Measurements from ENCODE around the gene PDE11A.

The PDE11A gene

DNA sequence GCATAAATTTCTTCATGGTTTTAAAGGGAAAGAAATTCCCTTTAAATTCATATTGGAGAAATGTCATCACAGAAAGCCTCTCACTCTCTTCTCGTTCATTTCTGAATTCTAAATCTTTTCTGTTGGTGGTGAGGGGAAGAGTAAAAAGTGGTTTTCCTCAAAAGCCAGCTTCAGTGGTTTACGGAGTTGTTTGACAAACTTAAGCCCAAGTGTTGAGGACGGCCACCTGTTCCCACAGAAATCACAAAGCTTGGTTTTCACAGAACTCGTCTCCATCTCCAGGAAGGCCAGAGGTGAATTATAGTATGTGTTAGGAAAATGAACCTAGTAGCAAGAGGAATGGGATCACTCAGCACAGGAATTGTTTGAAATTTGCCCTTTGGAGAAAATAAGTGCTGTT is 316.2 kb downstream of the PDE11A start:
- DNase-seq: no peak

DNA sequence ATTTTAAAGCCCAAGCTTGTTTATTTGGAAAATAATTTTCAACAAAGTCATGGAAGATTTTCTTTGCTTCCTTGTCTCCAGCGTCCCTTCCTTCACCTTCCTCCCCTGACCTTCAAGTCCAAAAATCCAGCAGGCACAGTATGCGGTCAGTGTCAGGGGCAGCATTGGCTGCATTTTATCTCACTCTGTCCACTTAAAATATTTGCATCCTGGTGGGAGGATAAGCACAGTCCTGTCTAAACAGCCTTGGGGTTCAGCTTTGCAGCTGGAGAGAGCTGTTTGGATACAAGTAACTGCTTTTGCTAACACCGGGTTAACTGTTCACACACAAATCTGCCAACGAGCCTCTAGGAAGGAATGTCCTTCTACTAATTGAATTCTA is 318.1 kb downstream of the PDE11A start:
- no peak for DNase-seq

DNA sequence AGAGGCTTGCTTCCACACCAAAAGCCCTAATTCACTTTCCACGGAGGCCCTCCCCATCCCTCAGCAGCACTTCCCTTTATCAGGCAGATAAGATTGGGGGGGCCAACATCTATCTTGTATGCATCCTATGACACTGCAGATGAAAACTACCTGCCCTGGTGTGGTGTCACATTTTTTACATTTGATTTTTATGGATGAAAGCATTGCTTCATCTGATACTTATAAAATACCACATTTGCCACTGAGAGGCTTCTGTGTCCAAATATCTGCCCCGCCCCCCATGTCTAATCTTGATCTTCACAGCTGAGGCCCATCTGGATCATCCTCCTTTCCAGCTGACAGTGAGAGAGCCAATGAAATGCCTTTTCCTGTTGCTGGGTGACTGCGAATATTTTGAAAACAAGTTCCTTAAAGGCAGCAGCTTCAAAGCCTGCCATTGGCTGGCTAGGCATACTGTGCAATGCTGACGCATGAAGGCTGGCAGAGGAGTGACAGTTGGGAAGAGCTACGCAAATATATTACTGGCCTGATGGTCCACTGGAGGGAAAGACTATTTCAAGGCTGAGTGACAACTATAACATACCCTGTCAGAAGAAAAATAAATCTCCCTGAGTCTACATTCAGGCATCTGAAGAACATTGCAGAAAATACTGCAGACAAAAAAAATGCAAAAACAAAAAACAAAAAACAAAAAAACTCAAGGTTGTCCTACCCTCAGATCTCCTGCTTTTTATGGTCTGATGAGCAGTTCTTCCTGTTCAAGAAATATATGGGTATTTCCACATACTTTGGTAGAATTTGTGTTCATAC is 318.7 kb downstream of the PDE11A start:
- no peak for DNase-seq

DNA sequence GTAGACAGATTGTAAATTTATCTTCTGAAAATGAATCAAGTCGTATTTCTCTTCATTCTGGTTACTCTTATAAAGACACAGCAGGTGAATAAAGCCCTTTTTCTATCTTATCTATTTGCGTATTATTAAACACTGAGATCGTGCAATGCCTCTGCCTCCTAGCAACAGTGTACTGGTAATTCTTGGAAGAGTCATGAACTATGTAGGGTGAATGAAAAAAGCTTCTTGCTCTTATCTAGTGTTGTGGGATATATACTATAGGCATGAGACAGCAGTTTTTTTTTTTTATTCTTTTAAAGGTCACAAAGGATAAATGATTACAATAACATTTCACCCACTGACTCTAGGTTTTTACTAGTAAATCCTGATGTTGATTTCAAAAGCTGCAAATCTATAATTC is 324.2 kb downstream of the PDE11A start:
- no peak for DNase-seq

DNA sequence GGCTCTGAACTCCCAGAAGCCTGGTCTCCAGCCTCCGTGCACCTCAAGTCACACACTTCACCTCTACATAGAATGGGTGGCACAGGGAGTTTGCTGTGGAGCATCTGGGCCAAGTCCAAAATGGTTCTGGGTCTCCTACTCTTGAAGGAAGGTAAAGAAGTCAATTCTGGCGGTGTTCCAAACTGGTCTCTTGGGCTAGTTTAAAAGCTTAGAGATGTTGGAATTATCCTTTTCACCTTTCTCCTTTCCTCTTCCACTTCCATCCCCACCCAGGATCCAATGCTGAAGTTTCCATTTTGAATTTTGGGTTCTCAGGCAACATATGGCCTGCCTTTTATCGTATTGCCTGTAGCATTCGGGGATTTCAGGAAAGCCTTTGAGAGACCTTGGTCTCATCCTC is 325.2 kb downstream of the PDE11A start:
- no peak for DNase-seq

DNA sequence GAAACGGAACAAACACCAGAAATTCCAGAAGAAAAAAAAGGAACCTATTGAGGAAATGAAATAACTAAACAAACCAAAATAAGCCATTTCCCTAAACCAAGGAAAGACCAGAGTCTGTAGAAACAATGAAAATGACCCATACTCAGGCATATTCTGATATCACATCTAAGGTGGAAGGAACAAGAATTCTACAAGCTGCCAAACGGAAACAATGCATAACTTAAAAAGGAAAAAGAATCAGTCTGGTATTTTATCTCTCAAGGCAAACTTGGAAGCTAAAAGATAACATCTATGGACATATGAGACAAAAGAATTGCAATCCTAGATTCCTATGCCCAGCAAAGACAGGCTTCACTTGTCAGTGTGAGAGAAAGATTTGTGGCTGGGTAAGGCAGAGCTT is 326.2 kb downstream of the PDE11A start:
- DNase-seq: no peak

DNA sequence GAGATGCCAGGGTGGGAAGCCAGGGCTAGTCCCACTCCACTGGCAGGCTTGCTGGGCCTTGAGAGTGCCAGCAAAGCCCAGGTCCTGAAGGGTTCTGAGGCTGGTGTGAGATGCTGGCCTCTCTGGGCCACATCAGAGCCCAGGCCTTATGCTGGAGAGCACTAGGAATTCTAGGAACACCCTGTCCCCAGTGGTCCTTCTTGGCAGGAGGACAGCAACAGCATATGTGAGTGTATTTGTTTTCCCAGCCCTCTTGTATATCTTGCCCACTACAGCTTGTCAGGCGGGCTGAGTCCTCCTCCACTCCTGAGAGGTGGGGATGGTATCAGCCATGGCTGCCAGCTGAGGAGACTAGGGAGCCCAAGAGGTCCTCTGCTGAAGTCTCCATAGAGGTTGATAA is 327.0 kb downstream of the PDE11A start:
- DNase-seq: no peak

DNA sequence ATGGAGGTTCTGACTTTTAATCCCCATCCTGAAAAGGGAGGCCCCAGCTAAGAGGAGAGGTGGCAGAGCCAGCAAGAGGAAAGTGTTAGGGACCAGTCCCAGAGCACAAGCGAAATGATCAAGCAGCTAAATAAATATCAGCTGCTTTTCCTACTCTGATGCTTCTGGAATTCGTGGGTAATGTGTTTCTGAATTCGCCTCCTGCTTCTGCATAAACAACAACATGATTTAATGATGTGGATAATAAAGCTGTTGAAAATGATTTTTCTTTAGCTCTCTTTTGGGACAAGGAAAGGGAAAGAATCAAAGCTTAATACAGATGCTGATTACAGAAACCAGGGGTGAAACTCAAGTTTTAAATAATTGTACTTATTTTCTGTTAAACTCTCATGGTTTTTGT is 329.7 kb downstream of the PDE11A start:
- DNase-seq: no peak

DNA sequence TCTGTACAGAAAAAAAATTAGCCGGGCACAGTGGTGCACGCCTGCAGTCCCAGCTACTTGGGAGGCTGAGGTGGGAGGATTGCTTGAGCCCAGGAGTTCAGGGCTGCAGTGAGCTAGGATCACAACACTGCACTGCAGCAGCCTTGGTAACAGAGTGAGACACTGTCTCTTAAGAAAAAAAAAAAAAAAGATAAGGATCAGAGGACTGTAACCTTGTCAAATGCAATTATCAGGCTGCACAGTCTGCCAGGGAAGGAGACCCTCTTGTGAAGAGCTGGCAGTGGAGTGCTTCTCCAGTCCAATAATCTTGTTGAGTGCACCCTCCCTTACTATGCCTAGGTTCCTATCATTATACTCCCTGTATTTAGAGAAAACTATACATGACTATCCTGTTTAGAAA is 330.7 kb downstream of the PDE11A start:
- no peak for DNase-seq

DNA sequence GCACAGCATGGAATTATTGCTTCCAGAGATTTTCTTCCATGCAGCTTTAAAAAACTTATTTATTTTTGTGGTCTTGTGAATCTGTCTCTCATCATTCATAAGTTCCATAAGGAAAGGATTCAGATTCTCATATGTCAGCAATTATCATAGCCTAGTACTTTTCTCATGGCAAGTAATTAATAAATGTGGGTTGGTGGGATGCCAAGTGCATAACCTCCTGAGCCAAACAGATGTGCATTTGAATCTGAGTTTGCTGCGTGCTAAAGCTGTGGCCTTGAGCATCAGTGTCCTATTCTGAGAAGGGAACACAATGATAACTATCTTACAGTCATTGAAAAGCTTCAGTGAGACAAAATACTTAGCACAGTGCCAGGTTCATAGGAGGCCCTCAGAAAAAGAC is 331.9 kb downstream of the PDE11A start:
- DNase-seq: no peak

DNA sequence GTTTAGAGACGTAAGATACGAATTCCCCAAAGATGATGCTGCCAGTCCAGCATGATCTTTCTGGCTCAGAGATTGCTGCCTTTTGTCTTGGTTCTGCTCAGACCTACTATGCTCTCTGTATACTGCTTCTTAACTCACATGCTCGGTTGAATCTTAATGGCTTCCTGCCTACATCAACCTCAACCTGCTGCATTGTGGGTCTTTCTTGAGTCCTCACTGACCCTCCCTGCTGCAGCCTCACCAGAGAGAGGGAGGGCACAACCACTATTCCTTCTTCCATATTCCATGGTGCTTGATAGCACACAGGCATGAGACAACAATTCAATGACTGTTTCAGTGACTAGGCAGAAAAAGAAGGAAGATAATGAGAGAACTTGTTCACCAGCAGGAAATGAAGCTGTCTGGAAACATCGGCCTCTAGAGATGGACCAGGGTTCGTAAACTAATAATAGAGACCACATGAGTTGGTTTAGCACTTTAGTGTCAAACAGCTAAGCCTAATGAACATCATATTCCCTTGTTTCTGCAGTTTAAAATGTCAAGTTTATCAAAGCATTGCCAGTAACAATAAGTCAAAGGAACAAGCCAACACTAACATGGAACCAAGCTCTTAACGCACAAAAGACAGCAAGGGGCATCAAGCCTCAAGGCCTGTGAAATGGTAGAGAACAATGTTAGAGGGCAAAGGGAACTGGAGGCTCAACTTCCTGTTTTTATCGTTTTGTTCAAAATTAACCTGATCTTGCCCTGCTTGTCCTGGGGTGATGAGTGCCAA is 333.9 kb downstream of the PDE11A start:
- DNase-seq: no peak

DNA sequence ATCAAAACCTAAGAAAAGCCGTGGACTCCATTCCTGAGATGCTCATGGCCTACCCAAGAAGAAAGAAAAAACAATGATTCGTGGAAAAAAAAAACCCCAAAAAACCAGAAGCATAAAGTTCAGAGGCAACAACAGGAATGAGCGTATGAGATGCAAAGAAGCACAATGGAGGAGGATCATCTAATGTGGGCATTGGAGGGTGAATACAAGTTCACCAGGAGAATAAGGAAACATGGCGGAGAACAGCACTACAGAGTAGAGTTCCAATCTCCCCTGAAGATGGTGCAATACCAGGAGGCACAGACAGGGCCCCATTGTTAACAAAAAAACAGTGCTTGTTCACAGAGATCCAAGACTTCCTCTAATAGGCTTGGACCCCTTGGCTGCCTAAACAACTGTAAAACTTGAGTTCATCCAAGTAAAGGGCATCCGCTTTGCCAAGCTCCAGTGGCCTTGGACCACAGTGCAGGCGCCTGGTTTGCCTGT is 337.2 kb downstream of the PDE11A start:
- DNase-seq: no peak

DNA sequence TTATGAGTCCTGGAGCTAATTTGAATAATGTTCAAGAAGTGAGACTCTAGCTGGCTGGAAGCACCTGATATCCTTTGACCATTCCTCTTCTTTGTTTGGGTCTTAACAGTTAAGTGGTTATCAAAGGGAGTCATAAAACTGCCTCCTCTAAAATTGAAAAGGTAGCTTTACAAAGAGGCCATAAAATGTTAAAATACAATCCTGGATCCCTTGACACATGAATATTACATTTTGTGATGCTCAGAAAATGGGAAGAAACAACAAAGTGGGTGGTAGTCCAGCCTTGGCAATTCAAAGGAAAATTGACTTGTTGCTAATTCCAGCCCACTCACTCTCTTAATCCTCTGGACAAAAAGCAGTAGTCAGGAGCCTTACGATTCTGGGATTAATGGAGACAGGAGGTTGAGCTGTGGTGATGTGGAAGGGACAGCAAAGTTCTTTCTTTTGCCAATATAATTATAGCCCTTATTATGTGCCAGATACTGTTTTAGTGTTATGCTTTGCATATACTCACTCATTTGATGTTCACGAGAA is 339.2 kb downstream of the PDE11A start:
- no peak for DNase-seq

DNA sequence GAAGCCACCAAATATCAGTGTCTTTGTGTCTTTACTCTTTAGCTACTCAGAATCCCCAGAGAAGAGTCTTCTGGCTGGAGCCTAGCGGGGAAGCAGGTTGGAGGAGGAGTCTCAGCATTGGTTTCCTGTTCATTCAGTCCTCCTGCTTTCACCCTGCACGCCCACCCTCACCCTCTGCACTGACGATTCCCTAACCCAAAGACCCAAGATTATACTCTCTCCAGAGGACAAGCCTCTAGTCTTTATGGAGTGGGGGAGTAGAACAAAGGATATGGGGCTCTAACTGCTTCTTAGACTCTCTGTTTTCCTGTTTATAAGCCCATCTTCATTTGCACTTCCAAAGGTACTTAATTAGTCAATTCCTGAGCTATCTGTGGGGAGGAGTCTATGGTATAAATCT is 341.2 kb downstream of the PDE11A start:
- DNase-seq: no peak

DNA sequence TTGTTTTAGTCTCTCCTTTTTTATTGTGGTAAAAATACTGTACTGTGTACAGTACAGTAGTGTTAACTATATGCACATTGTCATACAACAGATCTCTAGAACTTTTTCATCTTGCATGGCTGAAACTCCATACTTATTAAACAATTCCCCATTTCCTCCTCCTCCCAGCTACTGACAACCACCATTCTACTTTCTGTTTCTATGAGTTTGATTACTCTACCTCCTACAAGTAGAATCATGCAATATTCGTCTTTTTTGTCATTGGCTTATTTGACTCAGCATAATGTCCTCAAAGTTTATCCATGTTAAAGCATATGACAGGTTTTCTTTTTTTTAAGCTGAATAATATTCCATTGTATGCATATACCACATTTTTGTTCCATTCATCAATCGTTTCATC is 341.8 kb downstream of the PDE11A start:
- DNase-seq: no peak

DNA sequence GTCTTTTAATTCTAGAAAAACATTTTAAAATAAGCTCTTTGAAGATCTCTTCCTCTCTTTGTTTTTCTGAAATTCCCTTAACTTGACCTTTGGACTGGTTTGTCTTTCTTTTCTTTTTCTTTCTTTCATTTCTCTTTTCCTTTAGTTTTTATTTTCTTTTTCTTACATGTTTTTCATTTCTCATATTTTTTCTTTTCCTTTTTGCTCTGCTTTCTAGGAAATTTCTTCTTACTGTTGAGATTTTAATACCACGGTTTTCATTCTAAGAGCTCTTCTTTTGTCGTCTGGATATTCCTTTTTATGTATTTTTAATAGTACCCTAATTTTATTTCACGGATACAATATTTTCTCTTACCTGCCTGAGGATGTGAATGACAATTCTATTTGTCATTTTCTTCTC is 342.2 kb downstream of the PDE11A start:
- no peak for DNase-seq

DNA sequence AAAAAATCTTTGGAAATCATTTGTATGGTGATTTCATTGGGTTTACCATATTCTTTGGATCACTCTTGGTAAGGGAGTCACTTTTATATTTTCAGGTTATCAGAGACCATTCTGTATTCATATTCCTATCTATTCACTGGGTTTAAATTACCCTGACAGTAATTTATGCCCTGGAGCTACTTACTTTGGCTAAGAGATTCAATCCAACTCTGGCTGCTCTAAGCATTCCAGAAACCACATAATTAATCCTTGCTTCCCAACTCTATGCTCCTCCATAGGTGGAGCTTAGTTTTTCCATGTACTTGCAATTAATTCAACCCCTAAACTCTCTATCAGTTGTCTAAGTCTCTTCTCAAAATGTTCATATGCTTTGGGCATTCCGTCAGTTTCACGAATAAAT is 343.7 kb downstream of the PDE11A start:
- no peak for DNase-seq

DNA sequence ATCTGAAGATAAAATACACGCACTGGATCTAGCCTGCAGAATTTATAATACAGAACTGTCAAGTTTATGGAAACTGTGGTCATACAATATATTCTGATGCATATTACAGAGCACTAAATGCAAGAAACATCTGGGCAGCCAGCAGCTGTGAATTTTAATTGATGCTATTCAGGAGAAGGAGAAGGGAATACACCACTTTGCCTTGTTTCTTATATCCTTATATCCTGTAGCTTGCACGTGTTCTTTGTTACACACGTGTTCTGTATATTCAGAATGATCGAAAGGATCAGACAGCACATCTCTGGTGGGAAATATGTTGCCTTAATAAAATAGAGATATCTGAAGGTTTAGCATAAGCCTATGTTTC is 344.2 kb downstream of the PDE11A start:
- DNase-seq: no peak

DNA sequence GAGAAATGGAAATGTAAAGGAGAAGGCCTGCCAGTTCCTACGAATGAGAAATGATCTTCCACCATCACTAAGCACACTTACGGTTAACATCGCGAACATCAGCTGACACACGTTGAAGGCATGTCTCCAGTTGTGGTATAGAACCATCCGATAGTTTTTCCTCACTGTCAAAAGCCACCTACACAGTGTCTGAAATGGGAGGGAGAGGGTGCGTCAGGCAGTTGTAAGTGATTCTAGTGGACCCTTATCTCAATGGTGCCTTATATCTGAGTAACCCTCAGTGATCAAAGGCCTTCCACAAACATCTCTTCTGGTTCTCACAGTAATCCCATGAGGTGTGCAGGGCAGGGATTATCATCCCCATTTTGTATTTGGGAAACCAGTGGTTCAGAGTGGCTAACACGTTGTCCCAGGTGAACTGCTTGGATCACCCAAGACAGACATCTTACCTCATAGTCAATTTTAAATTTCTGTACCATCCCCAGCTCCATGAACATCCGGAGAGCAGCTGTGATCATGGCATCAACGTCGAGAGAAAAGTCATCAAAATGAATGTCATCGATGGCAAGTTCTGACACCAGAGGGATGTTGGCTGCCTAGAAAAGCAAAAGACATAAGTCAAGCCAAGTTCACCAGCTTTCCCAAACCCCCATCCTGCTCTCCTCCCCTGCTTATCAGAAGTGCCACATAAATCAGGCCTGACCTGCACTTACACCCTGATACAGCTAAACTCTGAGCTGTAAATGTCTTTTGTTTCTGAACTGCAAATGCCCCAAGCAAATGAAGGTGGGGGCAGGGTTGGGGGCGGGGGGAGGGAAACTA is 344.8 kb downstream of the PDE11A start:
- DNase-seq: no peak

DNA sequence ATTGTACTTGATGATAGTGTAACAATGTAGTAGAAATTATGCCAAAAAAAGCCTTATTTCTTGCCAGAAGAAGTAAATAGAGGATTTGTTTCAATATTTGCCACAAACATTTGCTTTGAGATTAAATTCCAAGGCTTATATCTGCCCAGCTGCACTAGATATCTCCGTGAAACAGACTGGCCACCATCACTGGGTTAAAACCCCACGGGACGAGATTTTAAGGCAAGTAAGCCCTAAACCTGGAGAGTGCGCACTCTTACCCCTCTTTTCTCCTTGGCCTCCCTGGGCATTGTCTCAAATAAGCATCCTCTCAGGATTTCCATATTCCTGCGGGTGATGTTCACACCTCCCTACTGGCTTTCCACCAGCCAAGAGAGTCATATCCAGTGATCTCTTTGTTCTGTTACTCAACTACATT is 345.6 kb downstream of the PDE11A start:
- no peak for DNase-seq

DNA sequence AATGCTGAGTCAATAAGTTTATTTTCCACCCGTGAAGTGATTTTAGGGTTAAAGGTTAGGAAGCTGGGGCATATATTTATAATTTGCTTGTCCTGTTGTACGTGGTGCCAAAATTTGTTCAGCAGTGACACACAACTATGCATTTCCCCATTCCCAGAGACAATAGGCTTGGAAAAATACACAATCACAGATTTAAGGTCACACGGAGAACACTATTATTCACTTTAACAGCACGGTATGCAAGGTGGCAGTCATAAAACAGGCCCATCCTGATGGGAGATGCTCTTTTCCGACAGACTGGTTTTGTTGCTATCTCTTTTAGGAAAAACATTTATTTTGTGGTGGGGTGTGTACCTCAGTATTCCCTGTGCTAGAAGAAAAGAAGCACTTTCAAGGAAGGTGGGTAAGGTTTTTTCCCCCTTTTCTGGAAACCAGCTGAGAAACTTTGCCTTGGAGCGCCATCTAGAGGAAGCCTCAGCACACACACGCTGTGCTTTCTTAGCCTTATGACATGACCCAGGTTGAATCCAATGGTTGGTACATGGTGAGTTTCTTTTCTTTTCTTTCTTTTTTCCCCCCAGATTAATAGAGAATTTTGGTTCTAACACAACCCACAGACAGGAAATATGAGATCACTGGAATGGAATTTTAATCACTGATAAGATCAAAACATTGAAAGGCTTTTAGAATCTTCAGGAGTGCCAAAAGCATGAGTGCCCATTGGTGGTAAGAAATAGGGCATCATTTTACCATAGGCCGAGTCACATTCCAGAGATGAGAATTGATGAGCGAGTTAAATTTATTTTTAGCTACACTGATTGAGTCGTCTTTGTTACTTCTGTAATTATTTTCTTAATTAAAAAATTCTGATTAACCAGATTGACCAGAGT is 347.9 kb downstream of the PDE11A start:
- DNase-seq: peak; percentile 32

DNA sequence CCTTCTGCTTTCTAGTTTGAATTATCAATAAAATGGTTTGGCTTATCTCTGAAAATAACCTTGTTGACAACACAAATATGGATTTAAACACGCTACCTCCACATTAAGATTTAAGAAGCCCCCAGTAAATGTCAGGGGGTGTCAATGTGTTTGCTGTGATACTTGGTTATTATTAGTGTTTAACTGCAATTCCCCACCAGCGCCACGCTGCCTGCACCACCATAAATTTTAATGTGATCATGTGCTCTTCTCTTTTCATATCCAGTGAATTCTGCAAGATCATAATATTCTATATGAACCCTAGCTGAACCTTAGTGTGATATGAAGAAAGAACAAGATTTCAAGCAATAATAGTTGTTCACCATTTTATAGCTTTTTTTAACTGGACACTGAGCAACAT is 349.3 kb downstream of the PDE11A start:
- no peak for DNase-seq
